Measurements from ENCODE around the gene ZNF750. TPM values are rescaled to one million over a fixed set of nuclear protein-coding genes. Genes with fewer than 3 reads are reported as not detected.

Gene ZNF750
- total RNA-seq, 4 donors from 2014 or later = 202 to 426 (median 294) TPM

- no peak for DNase-seq (ENCODE audit: low spot score in 2 of 2)
Observed at GRCh38 chr17:82860606-82861392, 21.0 kb upstream of the ZNF750 start.

GRCh38 chr17:82859431-82860403 lies 19.9 kb upstream of the ZNF750 start:
- 71% methylated on average over 23 of the region's 23 CpGs for WGBS, 2 donors
- no peak overlapping the region for H3K4me3 ChIP-seq (ENCODE audit: low read depth, poor library complexity, severe bottlenecking)
- no peak for DNase-seq (ENCODE audit: low spot score in 2 of 2)
- intact Hi-C loops (cut with DNase I; ENCODE audit: low total_unique reads) = no loop called here
- TF ChIP-seq POLR2A (IDR thresholded peaks at IDR 0.05) (no peak), CTCF (IDR thresholded peaks at IDR 0.05) (no peak)

More at GRCh38 chr17:82860606-82861392, 21.0 kb upstream of the ZNF750 start:
- H3K4me3 ChIP-seq (ENCODE audit: low read depth, poor library complexity, severe bottlenecking) = no peak overlapping the region
- TF ChIP-seq POLR2A (IDR thresholded peaks at IDR 0.05) (no peak), CTCF (IDR thresholded peaks at IDR 0.05) (no peak)
- intact Hi-C loops (cut with DNase I; ENCODE audit: low total_unique reads) = no loop called here
- 91 to 92% methylated on average over 40 to 42 of the region's 42 CpGs for WGBS, 2 donors

GRCh38 chr17:82858376-82859126 lies 18.7 kb upstream of the ZNF750 start:
- WGBS, 2 donors = 56 to 62% methylated on average over 28 of the region's 28 CpGs
- DNase-seq (ENCODE audit: low spot score in 2 of 2) = no peak
- TF ChIP-seq POLR2A (IDR thresholded peaks at IDR 0.05) (no peak), CTCF (IDR thresholded peaks at IDR 0.05) (no peak)
- no peak overlapping the region for H3K4me3 ChIP-seq (ENCODE audit: low read depth, poor library complexity, severe bottlenecking)
- intact Hi-C loops (cut with DNase I; ENCODE audit: low total_unique reads) = no loop called here

GRCh38 chr17:82856361-82856760 lies 16.5 kb upstream of the ZNF750 start:
- TF ChIP-seq POLR2A (IDR thresholded peaks at IDR 0.05) = no peak
- TF ChIP-seq CTCF (IDR thresholded peaks at IDR 0.05) = no peak
- intact Hi-C loops (cut with DNase I; ENCODE audit: low total_unique reads) = no loop called here
- H3K4me3 ChIP-seq (ENCODE audit: low read depth, poor library complexity, severe bottlenecking) = no peak overlapping the region
- DNase-seq (ENCODE audit: low spot score in 2 of 2) = no peak
- WGBS, 2 donors = 85 to 89% methylated on average over 15 of the region's 15 CpGs

GRCh38 chr17:82854226-82854625 lies 14.4 kb upstream of the ZNF750 start:
- no peak for DNase-seq (ENCODE audit: low spot score in 2 of 2)
- intact Hi-C loops (cut with DNase I; ENCODE audit: low total_unique reads) = no loop called here
- 96% methylated on average over 11 of the region's 11 CpGs for WGBS, 2 donors

More at GRCh38 chr17:82854226-82854625, 14.4 kb upstream of the ZNF750 start:
- H3K4me3 ChIP-seq (ENCODE audit: low read depth, poor library complexity, severe bottlenecking) = no peak overlapping the region
- TF ChIP-seq CTCF (IDR thresholded peaks at IDR 0.05) (no peak), POLR2A (IDR thresholded peaks at IDR 0.05) (no peak)

Data from lower leg skin (tissue), 4 donors.